Fibroblast of lung (primary cell): ENCODE results near the gene STOM.

Source experiments
- EZH2 ChIP-seq: IDR thresholded peaks from 2 replicates; pipeline ENCODE4 v1.5.1; 2012; ENCODE audit warnings: low read length, control low read depth, mild to moderate bottlenecking; ENCODE audit errors: missing control alignments
- TF ChIP-seq, protein P1 (sequence below), 2 donors: IDR thresholded peaks in 1 of 2; conservative IDR thresholded peaks in 1 of 2; 1 replicate in 1 of 2; 2 replicates in 1 of 2; pipeline ENCODE4 v1.5.1; 2011 to 2012; ENCODE audit warnings: low read length in 2 of 2, control low read depth in 1 of 2, inconsistent platforms in 1 of 2, low read depth in 1 of 2, mild to moderate bottlenecking in 1 of 2

DNA sequence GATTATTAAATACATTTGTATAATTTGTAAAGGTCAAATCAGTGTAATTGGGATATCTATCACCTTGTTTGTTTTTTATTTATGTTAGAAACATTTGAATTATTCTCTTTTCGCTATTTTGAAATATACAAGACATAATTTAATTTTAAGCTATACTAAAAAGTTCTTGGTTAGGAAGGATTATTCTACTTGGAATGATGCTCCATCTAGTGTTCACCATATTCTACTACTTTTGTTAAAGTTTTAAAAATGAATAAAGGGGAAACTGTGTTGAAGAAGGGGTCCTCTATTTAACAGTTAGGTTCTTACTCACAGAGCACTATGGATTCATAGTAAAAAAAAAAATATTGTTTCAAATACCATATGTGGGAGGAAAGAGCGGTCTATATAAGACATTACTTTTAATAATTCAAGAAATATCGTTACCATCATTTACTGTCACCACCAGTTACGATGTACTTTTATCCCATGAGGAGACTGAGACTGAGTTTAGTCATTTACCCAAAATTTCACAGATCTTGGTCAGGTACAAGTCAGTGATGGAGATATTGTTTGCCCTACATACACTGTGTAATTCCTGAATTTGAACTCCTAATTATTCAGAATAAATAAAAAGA is 6.3 kb upstream of the STOM start:
- TF ChIP-seq, protein P1, sequence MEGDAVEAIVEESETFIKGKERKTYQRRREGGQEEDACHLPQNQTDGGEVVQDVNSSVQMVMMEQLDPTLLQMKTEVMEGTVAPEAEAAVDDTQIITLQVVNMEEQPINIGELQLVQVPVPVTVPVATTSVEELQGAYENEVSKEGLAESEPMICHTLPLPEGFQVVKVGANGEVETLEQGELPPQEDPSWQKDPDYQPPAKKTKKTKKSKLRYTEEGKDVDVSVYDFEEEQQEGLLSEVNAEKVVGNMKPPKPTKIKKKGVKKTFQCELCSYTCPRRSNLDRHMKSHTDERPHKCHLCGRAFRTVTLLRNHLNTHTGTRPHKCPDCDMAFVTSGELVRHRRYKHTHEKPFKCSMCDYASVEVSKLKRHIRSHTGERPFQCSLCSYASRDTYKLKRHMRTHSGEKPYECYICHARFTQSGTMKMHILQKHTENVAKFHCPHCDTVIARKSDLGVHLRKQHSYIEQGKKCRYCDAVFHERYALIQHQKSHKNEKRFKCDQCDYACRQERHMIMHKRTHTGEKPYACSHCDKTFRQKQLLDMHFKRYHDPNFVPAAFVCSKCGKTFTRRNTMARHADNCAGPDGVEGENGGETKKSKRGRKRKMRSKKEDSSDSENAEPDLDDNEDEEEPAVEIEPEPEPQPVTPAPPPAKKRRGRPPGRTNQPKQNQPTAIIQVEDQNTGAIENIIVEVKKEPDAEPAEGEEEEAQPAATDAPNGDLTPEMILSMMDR (conservative IDR thresholded peaks at IDR 0.05 in 1 of 2, IDR thresholded peaks at IDR 0.05 in 1 of 2; ENCODE audit: low read depth in 1 of 2, low read length in 2 of 2) = peak in 1 of 2 donors; percentile 34
- TF ChIP-seq EZH2 = no peak
